Adrenal gland (tissue), 5 donors: Measurements from ENCODE around the gene PTPRN2.

Experiments used
- POLR2A ChIP-seq, 2 donors: fragments of 450-650 bp; IDR thresholded peaks; one replicate each; pipeline ENCODE4 v1.6.1; 2017; ENCODE audit warnings: antibody characterized with exemption in 2 of 2, mild to moderate bottlenecking in 2 of 2, moderate library complexity in 1 of 2
- TF ChIP-seq, protein P1 (sequence below), 6 experiments: fragments of 450-650 bp in 4 of 6; fragments of 200-600 bp in 2 of 6; sonication (generic) in 1 of 6; IDR thresholded peaks; 1 replicate in 5 of 6; 2 replicates in 1 of 6; pipeline versions ENCODE4 v1.5.1 to v1.8.0; 2016 to 2021; ENCODE audit warnings: antibody characterized with exemption in 6 of 6, mild to moderate bottlenecking in 2 of 6, moderate library complexity in 1 of 6
- donor health status: DM: no; HTN: no; CAD: no.

GRCh38 chr7:158357106-158357897 is 230.3 kb downstream of the PTPRN2 start:
- TF ChIP-seq, protein P1, sequence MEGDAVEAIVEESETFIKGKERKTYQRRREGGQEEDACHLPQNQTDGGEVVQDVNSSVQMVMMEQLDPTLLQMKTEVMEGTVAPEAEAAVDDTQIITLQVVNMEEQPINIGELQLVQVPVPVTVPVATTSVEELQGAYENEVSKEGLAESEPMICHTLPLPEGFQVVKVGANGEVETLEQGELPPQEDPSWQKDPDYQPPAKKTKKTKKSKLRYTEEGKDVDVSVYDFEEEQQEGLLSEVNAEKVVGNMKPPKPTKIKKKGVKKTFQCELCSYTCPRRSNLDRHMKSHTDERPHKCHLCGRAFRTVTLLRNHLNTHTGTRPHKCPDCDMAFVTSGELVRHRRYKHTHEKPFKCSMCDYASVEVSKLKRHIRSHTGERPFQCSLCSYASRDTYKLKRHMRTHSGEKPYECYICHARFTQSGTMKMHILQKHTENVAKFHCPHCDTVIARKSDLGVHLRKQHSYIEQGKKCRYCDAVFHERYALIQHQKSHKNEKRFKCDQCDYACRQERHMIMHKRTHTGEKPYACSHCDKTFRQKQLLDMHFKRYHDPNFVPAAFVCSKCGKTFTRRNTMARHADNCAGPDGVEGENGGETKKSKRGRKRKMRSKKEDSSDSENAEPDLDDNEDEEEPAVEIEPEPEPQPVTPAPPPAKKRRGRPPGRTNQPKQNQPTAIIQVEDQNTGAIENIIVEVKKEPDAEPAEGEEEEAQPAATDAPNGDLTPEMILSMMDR (IDR thresholded peaks at IDR 0.05), result no peak
- TF ChIP-seq POLR2A (IDR thresholded peaks at IDR 0.05), result no peak
